Loucy (cell line): ENCODE data around the gene MORN4.

Experiments
- H2AFZ ChIP-seq: fragments of 200-600 bp; sonication (generic); 2 replicates; pipeline ENCODE4 v1.6.0; 2016; ENCODE audit warnings: antibody characterized with exemption, mild to moderate bottlenecking, low read length, moderate library complexity
- H3F3A ChIP-seq: fragments of 200-600 bp; 2 replicates; pipeline ENCODE4 v1.6.0; 2016; ENCODE audit warnings: antibody characterized with exemption, low read depth, mild to moderate bottlenecking
- H3K27me3 ChIP-seq: fragments of 200-600 bp; sonication (generic); 2 replicates; pipeline ENCODE4 v1.6.1; 2014; ENCODE audit warnings: low read length, mild to moderate bottlenecking; ENCODE audit not compliant: insufficient read depth, poor library complexity, severe bottlenecking
- H3K36me3 ChIP-seq: fragments of 200-600 bp; sonication (generic); 2 replicates; pipeline ENCODE4 v1.6.1; 2016; ENCODE audit warnings: low read length; ENCODE audit not compliant: insufficient read depth
- H3K4me1 ChIP-seq: fragments of 200-600 bp; sonication (generic); 2 replicates; pipeline ENCODE4 v1.5.1; 2014; ENCODE audit warnings: low read length, mild to moderate bottlenecking; ENCODE audit not compliant: insufficient read depth, poor library complexity, severe bottlenecking
- H3K4me2 ChIP-seq: fragments of 200-600 bp; sonication (generic); 2 replicates; pipeline ENCODE4 v1.6.0; 2014; ENCODE audit warnings: antibody characterized with exemption, low read length, low read depth, mild to moderate bottlenecking; ENCODE audit not compliant: poor library complexity, severe bottlenecking
- H3K4me3 ChIP-seq: fragments of 200-600 bp; sonication (generic); 2 replicates; pipeline ENCODE4 v1.5.1; 2014; ENCODE audit warnings: low read length, mild to moderate bottlenecking, mixed read lengths; ENCODE audit not compliant: poor library complexity, severe bottlenecking
- H3K79me2 ChIP-seq: fragments of 200-600 bp; sonication (generic); 2 replicates; pipeline ENCODE4 v1.6.1; 2014; ENCODE audit warnings: low read length; ENCODE audit not compliant: insufficient read depth
- H3K9ac ChIP-seq: fragments of 200-600 bp; sonication (generic); 2 replicates; pipeline ENCODE4 v1.6.0; 2014; ENCODE audit warnings: mild to moderate bottlenecking, low read depth, low read length, moderate library complexity; ENCODE audit not compliant: poor library complexity, severe bottlenecking
- H3K9me2 ChIP-seq: fragments of 200-600 bp; sonication (generic); replicated peaks from 2 replicates; pipeline ENCODE4 v1.6.1; 2016; ENCODE audit warnings: low read depth, low read length, mixed read lengths
- H3K9me3 ChIP-seq: fragments of 200-600 bp; sonication (generic); 2 replicates; pipeline ENCODE4 v1.6.1; 2014; ENCODE audit warnings: mild to moderate bottlenecking, antibody characterized with exemption, low read length, low read depth; ENCODE audit not compliant: insufficient read depth
- H4K20me1 ChIP-seq: fragments of 200-600 bp; sonication (generic); 2 replicates; pipeline ENCODE4 v1.6.0; 2014; ENCODE audit warnings: antibody characterized with exemption, low read length, mild to moderate bottlenecking; ENCODE audit not compliant: insufficient read depth, poor library complexity, severe bottlenecking
- EZH2phosphoT487 ChIP-seq: fragments of 200-600 bp; IDR thresholded peaks from 2 replicates; pipeline ENCODE4 v1.6.1; 2018; ENCODE audit warnings: antibody characterized with exemption, mild to moderate bottlenecking, moderate library complexity, borderline replicate concordance
- TF ChIP-seq, protein P1 (sequence below): fragments of 200-600 bp; sonication (generic); conservative IDR thresholded peaks from 2 replicates; pipeline ENCODE4 v1.5.1; 2014; ENCODE audit warnings: mild to moderate bottlenecking, antibody characterized with exemption, low read length

MORN4 gene

DNA sequence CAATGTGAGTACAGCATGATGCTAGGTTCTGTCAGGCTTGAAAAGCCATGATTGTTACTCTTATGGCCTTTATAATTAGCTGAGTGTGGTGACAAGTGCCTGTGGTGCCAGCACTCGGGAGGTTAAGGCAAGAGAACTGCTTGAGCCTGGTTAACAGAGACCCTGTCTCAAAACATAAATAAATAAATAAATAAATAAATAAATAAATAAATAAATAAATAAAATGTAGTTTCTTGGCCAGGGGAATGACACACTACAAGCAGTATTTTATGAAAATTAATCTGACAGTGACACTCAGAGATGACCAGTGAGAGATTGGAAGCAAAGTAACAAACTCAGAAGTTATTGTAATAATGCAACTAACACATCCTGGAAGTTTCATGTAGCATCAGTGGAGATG, 2.3 kb upstream of the MORN4 start:
- Histone ChIP-seq H4K20me1 (no peaks in the 10 kb centered on the region), H3K27me3 (no peaks in the 10 kb centered on the region), H3K79me2 (no peaks in the 10 kb centered on the region), H3K9ac (no peak overlapping the region), H3K9me3 (no peaks in the 10 kb centered on the region), H3K4me1 (no peaks in the 10 kb centered on the region), H3K36me3 (no peaks in the 10 kb centered on the region), H3K4me2 (no peak overlapping the region), H3F3A (no peaks in the 10 kb centered on the region), H3K4me3 (no peak overlapping the region), H2AFZ (no peak overlapping the region), H3K9me2 (no peaks in the 10 kb centered on the region)
- TF ChIP-seq, protein P1, sequence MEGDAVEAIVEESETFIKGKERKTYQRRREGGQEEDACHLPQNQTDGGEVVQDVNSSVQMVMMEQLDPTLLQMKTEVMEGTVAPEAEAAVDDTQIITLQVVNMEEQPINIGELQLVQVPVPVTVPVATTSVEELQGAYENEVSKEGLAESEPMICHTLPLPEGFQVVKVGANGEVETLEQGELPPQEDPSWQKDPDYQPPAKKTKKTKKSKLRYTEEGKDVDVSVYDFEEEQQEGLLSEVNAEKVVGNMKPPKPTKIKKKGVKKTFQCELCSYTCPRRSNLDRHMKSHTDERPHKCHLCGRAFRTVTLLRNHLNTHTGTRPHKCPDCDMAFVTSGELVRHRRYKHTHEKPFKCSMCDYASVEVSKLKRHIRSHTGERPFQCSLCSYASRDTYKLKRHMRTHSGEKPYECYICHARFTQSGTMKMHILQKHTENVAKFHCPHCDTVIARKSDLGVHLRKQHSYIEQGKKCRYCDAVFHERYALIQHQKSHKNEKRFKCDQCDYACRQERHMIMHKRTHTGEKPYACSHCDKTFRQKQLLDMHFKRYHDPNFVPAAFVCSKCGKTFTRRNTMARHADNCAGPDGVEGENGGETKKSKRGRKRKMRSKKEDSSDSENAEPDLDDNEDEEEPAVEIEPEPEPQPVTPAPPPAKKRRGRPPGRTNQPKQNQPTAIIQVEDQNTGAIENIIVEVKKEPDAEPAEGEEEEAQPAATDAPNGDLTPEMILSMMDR: no peak
- no peak for TF ChIP-seq EZH2phosphoT487

DNA sequence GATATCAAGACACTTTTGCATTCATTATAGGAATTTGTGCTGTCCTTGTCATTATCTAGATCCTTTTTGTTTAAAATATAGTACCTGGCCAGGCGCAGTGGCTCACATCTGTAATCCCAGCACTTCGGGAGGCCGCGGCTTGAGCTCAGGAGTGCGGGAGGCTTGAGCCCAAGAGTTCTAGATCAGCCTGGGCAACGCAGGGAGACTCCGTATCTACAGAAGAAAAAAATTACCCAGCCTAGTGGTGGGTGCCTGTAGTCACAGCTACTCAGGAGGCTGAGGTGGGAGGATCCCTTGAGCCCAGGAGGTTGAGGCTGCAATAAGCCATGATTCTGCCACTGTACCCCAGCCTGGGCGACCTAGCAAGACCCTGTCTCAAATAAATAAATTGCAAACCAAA, 621 bp upstream of the MORN4 start:
- Histone ChIP-seq H3K27me3 (no peaks in the 10 kb centered on the region), H3K9me3 (no peaks in the 10 kb centered on the region), H2AFZ (no peak overlapping the region), H4K20me1 (no peaks in the 10 kb centered on the region), H3K9me2 (no peaks in the 10 kb centered on the region), H3F3A (no peaks in the 10 kb centered on the region), H3K36me3 (no peaks in the 10 kb centered on the region), H3K4me1 (no peaks in the 10 kb centered on the region), H3K9ac (no peak overlapping the region), H3K4me3 (no peak overlapping the region), H3K4me2 (no peak overlapping the region), H3K79me2 (no peaks in the 10 kb centered on the region)
- no peak for TF ChIP-seq EZH2phosphoT487
- TF ChIP-seq, protein P1: no peak

DNA sequence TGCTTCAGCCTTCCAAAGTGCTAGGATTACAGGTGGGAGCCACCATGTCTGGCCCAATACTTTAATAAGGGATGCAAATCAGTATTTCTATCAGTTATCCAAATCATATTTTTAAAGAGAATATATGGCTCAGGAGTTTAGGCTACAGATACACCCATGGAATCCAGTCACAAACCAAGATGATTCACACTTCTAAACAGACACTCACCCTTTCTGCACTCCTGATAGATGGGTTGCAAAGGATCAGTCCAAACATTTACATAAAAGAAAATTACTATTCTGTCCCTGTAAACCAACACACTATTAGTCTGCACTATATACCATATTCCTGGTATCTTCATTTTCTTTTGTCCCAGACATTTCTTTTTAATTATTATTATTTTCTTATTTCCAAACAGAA, 2.2 kb downstream of the MORN4 start:
- H3K27me3 ChIP-seq: no peaks in the 10 kb centered on the region
- H3K4me1 ChIP-seq: no peaks in the 10 kb centered on the region
- no peaks in the 10 kb centered on the region for H3K79me2 ChIP-seq
- H3K4me2 ChIP-seq: no peak overlapping the region
- H3K36me3 ChIP-seq: no peaks in the 10 kb centered on the region
- TF ChIP-seq, protein P1: no peak
- TF ChIP-seq EZH2phosphoT487: no peak
- H3F3A ChIP-seq: no peaks in the 10 kb centered on the region
- no peaks in the 10 kb centered on the region for H4K20me1 ChIP-seq
- no peak overlapping the region for H3K4me3 ChIP-seq
- H3K9ac ChIP-seq: no peak overlapping the region
- no peaks in the 10 kb centered on the region for H3K9me2 ChIP-seq
- H2AFZ ChIP-seq: no peak overlapping the region
- H3K9me3 ChIP-seq: no peaks in the 10 kb centered on the region
